Measurements from ENCODE around the gene SPATA2. TPM values are rescaled to one million over a fixed set of nuclear protein-coding genes. Genes with fewer than 3 reads are reported as not detected.

The SPATA2 gene
- total and polyA plus RNA-seq, 2 experiments from 2014 or later = 5.3 to 9.3 TPM

DNA sequence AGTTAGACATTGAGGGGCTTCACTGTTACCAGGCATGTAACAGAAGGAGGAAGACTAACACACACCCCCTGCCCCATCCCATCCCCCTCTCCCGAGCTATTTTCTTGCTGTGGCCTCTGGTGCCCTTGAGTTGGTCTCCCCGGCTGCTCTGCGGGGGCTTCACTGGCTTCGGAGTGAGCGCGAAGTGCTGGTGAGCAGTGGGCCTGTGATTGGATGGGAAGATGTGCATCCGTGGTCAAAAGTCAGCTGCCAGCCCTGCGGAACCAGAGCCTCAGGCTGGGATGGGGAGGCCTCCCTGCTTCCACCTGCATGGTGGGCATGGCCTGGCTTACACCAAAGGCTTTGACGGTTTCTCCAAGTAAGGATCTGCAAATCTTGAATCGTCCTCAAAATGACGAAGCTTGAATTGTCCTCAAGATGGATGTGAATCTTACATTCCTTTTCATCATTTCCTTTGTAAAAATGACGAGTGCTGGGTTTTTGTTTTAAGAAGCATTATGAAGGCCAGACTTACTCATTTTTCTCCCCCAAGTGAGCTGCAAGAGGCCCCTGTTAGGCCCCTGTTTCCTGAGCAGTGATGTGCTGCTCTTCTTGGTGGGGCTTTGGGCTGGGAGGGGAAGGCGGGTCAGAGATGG is 23.7 kb downstream of the SPATA2 start:
- no peak for ATAC-seq
- Mint-ChIP-seq H3K4me1 (peaks cover 41% of the 10 kb centered on the region), H3K27me3 (ENCODE audit: insufficient read depth, low read depth, poor library complexity) (peaks cover 17% of the 10 kb centered on the region), H3K27ac (no peak overlapping the region; the same call in 1 of the 2 replicates), H3K9me3 (no peaks in the 10 kb centered on the region), H3K36me3 (ENCODE audit: low read depth) (peaks cover 2% of the 10 kb centered on the region; the same call in 1 of the 3 replicates), H3K4me3 (0 out of 3 replicates have a peak overlapping the region, but pooled peaks have one; percentile 21)
- H4K20me1 ChIP-seq (replicated peaks; ENCODE audit: insufficient read depth) = no peaks in the 10 kb centered on the region
- H2AFZ ChIP-seq = no peak overlapping the region
- H3K4me2 ChIP-seq = 0 out of 2 replicates have a peak overlapping the region, but pooled peaks have one; percentile 32
- H3K4me1 ChIP-seq (ENCODE audit: insufficient read depth) = peaks cover 10% of the 10 kb centered on the region
- H3K4me3 ChIP-seq = no peak overlapping the region
- H3K27ac ChIP-seq (ENCODE audit: low read depth) = no peak overlapping the region
- H3K79me2 ChIP-seq (replicated peaks; ENCODE audit: insufficient read depth) = no peaks in the 10 kb centered on the region
- no peaks in the 10 kb centered on the region for H3K9me2 ChIP-seq (ENCODE audit: insufficient read depth)
- H3K36me3 ChIP-seq (ENCODE audit: insufficient read depth) = no peaks in the 10 kb centered on the region
- no peak for DNase-seq (ENCODE audit: low spot score)
- H3K27me3 ChIP-seq (ENCODE audit: insufficient read depth) = no peaks in the 10 kb centered on the region
- H3F3A ChIP-seq (replicated peaks; ENCODE audit: low read depth) = no peaks in the 10 kb centered on the region
- TF ChIP-seq CTCF (conservative IDR thresholded peaks at IDR 0.05; ENCODE audit: low read depth in 2 of 2) (no peak), ETS1 (IDR thresholded peaks at IDR 0.05) (no peak), POLR2AphosphoS5 (IDR thresholded peaks at IDR 0.05; ENCODE audit: low read depth) (no peak), ZNF114 (CRISPR knock-in tag; IDR thresholded peaks at IDR 0.05) (no peak), EZH2 (IDR thresholded peaks at IDR 0.05; ENCODE audit: low read depth, unreplicated experiment) (no peak), CREB1 (CRISPR knock-in tag; IDR thresholded peaks at IDR 0.05; ENCODE audit: low read depth) (no peak), EZH2phosphoT487 (IDR thresholded peaks at IDR 0.05; ENCODE audit: unreplicated experiment) (no peak)

DNA sequence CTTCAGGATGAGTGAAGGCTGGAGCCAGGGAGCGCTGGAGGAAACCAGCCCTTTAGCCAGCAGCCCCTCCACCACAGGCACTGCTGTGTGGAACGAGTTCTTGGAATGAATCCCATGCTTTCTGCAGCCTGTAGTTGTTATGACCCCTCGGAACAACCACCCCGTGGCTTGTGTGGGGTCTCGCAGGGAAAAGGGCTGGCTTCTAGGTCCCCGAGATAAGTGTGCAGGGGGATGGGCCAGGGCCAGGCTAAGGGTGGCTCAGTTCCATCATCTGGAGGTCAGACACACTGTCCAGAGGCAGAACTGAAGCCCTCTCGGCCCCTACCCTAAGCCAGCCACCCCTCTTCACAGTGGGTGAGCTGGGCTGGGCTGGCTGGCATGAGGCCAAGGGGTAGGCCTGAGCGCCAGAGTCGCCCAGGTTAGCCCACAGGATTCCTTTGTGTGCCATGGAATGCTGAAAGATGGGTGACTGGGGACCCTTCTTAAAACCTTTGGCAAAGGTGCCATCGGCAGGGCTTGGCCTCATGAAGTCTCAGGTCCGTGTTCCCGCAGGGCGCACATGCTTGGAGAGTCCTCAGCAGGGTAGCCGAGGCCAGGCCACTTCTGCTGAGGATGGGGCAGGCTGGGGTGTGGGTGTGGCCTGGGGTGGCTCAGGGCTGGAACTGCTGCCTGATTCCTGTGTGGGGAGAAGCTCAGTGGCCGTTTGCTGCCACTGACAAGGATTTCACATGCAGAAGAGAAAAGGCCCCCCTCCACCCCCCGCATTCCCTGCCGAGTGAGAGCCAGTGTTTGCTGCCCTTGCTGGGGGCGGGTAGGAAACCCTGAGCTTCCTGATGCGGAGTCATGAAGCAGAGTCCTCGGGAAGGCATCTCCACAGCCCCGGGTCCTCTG is 24.6 kb downstream of the SPATA2 start:
- Mint-ChIP-seq H3K36me3 (ENCODE audit: low read depth) (peaks cover 2% of the 10 kb centered on the region; the same call in 1 of the 3 replicates), H3K9me3 (no peaks in the 10 kb centered on the region), H3K4me3 (0 out of 3 replicates have a peak overlapping the region, but pooled peaks have one; percentile 21), H3K27me3 (ENCODE audit: insufficient read depth, low read depth, poor library complexity) (peaks cover 19% of the 10 kb centered on the region), H3K27ac (no peak overlapping the region; the same call in 1 of the 2 replicates), H3K4me1 (peaks cover 47% of the 10 kb centered on the region)
- Histone ChIP-seq H3K79me2 (replicated peaks; ENCODE audit: insufficient read depth) (no peaks in the 10 kb centered on the region), H3K4me3 (no peak overlapping the region), H3K36me3 (ENCODE audit: insufficient read depth) (no peaks in the 10 kb centered on the region), H3K27me3 (ENCODE audit: insufficient read depth) (no peaks in the 10 kb centered on the region), H2AFZ (no peak overlapping the region), H3K4me2 (no peak overlapping the region), H3K9me2 (ENCODE audit: insufficient read depth) (no peaks in the 10 kb centered on the region), H3K27ac (ENCODE audit: low read depth) (no peak overlapping the region), H3F3A (replicated peaks; ENCODE audit: low read depth) (no peaks in the 10 kb centered on the region), H3K4me1 (ENCODE audit: insufficient read depth) (peaks cover 10% of the 10 kb centered on the region), H4K20me1 (replicated peaks; ENCODE audit: insufficient read depth) (no peaks in the 10 kb centered on the region)
- DNase-seq (ENCODE audit: low spot score) = peak; percentile 47
- peak; percentile 47 for ATAC-seq
- TF ChIP-seq POLR2AphosphoS5 (IDR thresholded peaks at IDR 0.05; ENCODE audit: low read depth) (no peak), ZNF331 (CRISPR knock-in tag; IDR thresholded peaks at IDR 0.05; ENCODE audit: low read depth) (no peak), CTCF (conservative IDR thresholded peaks at IDR 0.05; ENCODE audit: low read depth in 2 of 2) (no peak), STAT1 (IDR thresholded peaks at IDR 0.05; ENCODE audit: unreplicated experiment) (no peak), NANOG (IDR thresholded peaks at IDR 0.05; ENCODE audit: borderline replicate concordance) (no peak), EZH2phosphoT487 (IDR thresholded peaks at IDR 0.05; ENCODE audit: unreplicated experiment) (no peak)
